Hypothalamus (tissue), 51 donors: ENCODE data around the gene CLSTN1.

Experiments used
- DNase-seq, 51 donors: peaks; one replicate each; lab custom pipeline; 2025; lab: John Stamatoyannopoulos, UW

The CLSTN1 gene

DNA sequence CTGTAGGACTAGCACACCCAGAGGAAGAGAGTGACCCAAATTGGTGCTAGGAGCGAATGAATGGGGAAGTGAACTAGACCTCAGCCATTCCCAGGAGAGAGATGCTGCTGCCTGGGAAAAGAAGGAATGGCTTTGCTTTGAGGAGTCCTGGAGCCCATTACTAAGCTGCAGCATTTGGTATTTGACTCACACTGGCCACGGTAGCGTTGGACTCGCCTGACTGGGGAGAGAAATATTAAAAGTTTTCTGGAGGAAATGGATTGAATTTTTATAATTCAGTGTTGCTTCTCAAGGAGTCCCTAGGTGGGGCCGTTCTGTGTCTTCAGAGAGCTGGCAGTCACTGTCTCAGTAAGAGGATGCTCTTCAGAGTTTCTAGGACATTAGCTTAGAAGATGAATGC lies 132.1 kb downstream of the CLSTN1 start:
- no peak for DNase-seq

DNA sequence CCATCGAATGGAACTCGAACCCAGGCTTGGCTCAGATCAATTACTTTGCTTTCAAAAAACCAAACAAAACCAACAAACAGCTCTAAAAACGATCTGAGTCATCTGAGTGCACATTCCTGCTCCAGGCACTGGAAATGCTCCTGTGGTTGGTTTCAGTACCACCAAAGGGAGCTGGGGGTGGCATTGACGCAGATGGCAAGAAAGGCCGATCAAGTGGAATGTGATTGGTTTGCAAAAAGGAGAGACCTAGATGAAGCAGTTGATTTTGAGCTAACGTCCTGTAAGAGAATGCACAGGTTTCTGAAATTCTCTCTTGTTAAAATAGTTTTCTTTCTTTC lies 132.7 kb downstream of the CLSTN1 start:
- no peak for DNase-seq

DNA sequence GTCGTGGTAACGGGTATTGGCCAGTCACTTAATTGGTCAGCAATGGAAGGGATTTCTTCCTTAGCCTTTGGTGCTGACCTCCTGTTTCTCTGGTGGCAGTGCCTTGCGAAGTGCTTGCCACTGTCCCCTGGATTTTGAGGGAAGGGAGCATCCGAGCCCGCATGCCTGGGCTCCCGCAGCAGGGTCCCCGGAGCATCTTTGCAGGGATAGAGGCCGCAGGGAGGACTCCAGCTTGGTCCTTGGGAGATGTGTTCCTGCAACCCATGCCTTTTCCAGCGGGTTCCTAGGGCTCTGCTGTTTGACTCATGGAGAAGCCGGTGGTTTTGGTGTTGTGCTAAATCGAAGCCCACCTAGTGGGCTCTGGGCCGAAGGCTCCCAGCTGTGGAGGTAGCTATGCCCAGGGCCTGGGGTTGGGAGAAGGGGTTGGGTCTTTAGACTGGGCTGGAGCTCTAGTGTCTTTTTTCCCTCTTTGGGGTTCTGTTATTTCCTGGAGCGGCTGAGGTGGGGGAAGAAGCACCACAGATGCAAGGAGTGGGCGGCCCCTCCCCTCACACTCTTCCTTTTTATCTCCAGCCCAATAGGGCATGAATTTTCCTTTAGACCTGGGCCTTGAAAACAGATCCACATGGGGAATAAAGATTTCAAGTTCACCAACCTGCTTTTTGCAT lies 133.2 kb downstream of the CLSTN1 start:
- DNase-seq: peak in 1 of 51 donors; percentile 36

DNA sequence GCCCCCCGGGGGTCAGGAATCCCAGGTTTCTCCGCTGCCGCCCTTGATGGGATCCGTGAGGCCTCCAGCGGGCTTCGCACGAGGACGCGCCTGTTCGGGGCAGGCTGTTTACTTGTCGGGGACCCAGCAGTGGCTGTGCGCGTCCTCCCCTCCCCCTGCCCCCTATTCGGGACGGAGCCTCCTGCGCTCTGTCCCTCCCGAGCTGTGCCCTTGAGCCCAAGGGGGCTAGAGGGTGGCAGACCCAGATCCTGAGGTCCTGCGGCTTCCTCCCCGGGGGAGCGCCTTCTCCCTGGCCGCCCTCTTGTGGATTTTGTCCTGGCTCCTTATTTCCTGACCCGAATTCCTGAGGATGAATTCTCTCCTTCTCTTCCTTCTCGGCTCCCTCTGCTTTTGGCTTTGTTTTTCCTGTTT lies 133.8 kb downstream of the CLSTN1 start:
- peak in 8 of 51 donors; percentile 2 to 30 (median 13) for DNase-seq

DNA sequence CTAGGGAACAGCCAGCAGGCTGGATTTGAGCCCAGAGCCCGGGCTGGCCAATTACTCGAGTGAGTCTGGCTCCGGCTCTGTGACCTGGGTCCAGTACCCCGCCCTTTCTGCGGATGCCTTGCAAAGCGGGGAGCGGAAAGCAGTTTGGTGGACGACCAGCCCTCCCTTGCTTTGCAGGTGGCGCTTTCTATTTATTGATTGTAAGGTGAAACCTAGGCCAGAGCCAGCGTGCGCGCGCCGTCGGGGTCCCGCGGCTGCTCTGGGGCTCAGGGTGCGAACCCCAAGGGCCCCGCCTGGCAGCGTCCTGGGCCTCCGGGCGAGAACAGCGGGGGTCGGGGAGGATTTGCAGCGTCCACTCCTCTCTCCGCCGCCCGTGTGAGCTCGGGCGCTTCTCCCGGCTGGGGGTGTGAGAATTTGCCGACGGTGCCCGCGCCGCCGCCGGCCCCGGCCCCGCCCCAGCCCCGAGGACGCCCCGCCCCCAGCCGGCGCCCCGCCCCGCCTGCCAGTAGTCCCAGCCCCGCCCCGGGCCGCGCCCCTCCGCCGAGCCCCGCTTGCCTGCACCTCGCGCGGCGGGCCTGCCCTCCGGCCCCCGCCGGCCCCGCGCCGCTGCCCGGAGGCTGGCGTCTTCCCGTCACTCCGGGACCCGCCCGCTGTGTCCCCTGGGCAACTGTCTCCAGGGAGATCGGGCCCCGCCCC lies 134.6 kb downstream of the CLSTN1 start:
- peak in 46 of 51 donors; percentile 6 to 81 (median 50) for DNase-seq

DNA sequence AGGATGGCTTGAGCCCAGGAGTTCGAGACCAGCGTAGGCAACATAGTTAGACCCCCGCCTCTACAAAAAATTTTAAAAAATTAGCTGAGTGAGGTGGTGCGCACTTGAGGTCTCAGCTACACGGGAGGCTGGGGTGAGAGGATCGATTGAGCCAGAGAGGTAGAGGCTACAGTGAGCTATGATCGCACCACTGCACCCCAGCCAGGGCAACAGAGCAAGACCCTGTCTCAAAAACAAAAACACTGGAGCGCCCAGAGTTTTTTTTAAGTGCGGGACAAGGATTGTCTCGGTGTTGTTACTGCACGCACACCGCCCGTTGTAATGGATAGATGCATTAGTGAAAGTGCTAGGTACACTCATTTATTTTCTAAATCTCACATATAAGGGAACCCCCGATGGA lies 135.2 kb downstream of the CLSTN1 start:
- DNase-seq: no peak

DNA sequence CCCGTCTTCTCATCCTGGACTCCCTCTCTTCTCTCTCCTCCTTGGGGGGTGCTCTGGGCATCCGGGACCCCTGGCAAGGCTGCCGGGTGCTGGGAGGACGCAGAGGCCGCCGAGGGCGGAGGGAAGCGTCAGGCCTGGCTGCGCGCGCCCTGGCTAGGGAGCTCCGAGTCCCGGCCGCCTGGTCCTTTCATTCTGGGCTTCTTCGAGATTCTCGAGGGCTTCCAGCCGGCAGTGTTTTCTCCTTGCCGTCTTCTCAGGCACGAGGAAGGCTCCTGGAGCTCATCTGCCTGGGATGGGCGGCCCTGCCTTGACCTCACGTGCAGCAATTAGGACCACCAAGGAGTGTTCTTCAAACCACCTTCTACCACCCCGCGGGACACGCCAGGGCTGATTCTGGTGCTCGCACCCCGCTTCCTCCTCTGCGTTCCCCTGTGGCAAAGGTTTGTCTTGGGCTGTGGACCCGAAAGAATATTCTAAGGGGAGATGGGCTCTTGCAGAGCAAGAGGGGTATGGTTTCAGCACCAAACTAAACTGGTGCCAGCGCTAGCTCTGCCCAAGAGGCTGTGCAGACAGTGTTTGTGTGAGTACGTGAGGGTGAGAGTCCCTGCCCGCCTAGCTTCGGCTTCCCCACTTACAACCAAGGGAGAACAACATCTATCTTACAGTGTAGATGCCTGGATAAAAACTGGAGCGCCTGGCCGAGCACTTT lies 135.7 kb downstream of the CLSTN1 start:
- peak in 1 of 51 donors; percentile 25 for DNase-seq

DNA sequence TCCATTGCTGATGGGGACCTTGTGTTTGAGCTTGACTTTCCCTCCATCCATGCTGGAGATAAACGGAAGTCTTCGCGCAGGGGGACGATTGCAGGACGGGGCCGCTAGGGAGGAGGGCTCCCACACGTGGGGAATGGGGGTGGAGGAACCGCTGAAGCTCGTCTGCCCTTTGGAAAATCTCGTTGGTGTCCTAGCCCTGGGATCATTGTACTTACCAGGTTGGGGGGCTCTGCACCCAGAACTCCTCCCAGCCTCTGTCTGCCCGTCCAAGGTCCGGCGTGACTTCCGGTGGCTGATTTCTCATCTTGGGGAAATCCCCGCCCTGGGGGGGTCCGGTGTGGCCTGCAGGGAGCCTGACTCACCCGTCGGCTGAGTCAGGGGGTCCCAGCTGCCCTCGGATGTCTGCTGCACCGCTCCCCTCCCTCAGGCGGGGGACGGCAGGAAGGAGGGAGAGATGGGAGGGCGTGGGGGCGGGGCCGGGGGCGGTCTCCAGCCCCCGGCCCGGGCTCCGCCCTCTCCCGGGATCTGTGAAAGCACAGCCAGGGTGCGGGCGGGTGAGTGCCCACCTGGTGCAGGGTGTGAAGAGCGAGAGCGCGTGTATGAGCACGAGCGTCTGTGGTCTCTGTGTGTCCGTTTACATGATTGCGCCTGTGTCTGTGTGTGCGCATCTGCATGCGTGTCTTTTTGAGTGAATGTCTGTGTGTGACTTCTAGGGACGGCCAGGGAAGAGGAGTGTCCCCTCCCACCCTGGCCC lies 136.5 kb downstream of the CLSTN1 start:
- peak in 16 of 51 donors; percentile 3 to 48 (median 20) for DNase-seq

DNA sequence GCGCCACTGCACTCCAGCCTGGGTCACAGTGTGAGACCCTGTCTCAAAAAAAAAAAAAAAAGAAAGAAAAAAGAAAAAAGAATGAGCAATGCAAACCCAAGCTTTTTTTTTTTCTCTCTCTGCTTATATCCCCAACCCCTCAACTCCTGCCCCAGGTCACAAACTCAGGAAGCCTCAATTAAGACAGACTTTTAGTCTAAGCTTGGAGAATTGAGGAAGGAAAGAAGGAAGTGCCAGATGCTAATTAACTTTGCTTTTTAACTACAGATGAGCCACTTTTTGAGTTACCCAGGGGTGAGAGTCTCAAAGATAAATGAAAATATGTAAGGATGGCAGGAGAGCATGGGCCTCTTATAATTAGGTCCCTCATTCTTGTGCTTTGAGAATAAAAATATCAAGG lies 139.0 kb downstream of the CLSTN1 start:
- no peak for DNase-seq

DNA sequence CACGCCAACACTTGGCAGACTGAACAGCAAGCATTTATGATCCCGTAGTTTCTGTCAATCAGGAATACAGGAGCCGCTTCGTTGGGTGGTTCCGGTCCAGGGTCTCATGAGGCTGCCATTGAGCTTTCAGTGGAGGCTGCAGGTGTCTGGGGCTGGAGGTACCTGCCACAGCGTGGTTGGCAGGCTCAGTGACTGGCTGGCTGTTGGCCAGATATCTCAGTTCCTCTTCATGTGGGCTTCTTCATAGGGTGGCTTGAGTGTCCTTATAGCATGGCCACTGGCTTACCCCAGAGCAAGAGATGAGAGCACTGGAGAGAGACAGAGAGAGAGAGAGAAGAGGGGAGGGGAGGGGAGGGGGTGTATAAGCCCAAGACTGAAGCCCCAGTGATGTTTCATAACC lies 142.9 kb downstream of the CLSTN1 start:
- DNase-seq: no peak

DNA sequence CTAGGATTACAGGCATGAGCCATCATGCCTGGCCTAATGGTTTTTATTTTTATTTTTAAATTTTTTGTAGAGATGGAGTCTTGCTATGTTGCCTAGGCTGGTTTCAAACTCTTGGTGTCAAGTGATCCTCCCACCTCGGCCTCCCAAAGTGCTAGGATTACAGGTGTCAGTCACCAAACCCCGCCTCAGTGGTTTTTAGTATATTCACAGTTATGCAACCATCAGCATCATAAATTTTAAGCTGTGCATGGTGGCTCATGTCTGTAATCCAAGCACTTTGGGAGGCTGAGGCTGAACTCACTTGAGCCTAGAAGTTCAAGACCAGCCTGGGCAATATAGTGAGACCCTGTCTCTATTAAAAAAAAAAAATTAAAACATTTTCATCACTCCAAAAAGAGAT lies 143.7 kb downstream of the CLSTN1 start:
- DNase-seq: no peak
